Stimulated activated CD8-positive, alpha-beta memory T cell treated with anti-CD3 and anti-CD28 coated beads, Interleukin-4, amount 100 ng/mL, for 4 hours (primary cell): ENCODE results near the gene SCUBE1.
"Not testable (repeated sequence)": the region's sequence is repeated elsewhere in the genome, so short reads cannot be mapped to it uniquely, and the experiment has no call there.

Source experiments
- DNase-seq, 2 donors: peaks; one replicate each; pipeline ENCODE4 v3.0.0-alpha.2; 2020; ENCODE audit warnings: low read depth in 2 of 2, low spot score in 1 of 2

Gene SCUBE1

DNA sequence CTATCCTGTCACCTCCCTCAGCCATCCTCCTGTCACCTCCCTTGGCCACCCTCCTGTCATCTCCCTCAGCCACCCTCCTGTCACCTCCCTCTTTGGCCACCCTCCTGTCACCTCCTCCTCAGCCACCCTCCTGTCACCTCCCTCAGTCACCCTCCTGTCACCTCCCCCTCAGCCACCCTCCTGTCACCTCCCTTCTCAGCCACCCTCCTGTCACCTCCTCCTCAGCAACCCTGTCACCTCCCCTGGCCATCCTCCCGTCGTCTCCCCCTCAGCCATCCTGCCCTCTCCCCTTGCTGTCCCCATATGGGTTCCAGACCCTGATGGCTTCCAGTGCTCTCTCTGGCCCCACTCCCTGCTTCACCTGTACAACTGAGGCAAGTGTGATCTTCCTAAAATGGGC is 61.8 kb downstream of the SCUBE1 start:
- no peak for DNase-seq

DNA sequence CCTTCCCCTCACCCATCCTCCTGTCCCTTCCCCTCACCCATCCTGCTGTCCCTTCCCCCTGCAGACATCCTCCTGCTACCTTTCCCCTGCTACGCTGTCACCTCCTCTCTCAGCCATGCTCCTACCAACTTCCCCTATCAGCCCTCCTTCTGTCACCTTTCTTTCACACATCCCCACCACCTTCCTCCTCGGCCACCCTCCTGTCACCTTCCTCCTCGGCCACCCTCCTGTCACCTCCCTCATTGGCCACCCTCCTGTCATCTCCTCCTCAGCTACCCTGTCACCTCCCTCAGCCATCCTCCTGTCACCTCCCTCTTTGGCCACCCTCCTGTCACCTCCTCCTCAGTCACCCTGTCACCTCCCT is 62.7 kb downstream of the SCUBE1 start:
- DNase-seq: not testable (repeated sequence)

DNA sequence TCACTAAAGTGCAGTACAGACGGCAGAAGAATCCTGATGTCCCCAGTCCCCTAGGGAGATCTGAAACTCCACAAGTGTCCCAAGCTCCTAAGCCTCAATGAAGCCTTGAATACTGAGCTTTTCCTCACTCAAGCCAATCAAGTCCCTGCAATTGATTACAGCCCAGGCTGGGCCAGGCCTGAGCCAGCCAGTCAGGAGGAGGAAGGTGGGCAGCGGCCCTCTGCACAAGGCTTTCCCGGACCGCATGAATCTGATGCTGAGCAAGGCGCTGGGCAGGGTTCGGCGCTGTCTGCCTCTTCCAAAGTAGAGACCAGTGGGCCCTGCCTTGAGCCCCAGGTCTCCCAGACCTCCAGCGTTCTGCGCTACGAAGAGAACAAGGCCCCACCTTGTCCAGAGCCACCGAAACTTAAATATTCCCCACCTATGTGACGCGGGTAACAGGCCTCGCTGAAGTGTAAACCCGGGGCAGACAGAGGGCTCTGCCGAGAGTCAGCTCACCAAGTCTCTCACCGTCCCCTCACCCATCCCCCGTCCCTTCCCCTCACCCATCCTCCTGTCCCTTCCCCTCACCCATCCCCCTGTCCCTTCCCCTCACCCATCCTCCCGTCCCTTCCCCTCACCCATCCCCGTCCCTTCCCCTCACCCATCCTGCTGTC is 63.2 kb downstream of the SCUBE1 start:
- no peak for DNase-seq

DNA sequence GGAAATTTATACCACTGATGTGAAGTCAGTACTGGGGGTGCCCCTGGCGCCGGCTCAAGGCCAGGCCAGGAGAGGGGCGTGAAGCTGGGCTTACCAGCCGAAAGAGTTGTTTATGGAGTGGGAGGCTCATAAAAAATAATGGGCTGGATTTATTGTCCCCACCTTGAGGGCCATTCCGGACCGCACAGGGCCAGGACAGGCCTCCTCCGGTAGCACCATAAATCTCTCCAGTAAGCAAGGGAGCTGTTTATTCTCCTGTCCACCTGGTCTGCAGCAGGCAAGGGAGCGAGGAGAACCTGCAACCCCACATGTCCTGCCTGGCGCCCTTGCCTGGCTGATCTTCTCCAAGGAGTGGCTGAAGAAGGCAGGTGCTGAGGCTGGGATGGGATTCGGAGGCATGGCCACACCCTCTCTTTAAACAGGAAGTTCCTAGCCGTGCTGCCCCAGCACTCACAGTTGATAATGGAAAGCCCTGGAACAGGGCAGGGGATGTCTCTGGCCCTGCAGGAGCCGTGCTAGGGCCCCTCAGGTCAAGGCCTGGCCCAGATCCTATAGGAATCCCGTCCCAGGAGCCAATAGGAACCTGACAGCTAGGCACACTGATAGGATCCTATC is 65.1 kb downstream of the SCUBE1 start:
- DNase-seq: no peak

DNA sequence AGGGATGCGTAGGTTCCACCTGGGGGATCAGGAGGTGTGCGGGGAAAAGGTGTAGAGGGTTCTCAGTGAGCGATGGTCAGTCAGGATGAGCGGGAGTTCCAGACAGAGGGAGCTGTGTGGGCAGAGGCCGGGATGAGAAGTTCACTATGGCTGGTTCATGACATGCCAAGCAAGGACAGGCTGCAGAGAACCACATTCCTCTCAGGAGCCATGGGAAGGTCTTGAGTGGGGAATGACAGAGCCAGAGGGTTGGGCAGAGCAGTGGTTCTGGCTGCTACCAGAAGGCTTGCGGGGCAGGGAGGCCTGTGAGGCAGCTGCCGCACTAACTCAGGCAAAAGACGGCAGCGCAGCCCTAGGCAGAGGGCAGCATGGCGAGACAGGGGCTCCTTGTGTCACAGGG is 66.1 kb downstream of the SCUBE1 start:
- no peak for DNase-seq

DNA sequence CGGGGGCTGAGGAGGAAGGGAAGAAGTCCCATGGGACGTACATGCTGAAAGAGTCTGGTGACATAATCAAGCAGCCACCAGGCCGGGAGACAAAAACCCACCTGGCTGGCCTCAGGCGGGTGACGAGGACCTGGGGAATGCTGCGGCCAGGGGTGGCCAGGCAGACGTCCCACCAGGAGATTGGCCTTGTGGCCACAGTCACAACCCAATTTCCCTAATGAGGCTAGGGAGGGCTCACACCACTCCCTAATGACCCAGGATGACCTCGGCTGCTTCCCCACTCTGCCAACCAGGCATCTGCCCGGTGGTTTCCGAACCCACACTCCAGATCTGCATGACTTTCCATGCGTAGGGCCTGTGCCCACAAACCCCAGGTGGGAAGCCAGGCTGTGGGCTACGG is 66.9 kb downstream of the SCUBE1 start:
- DNase-seq: no peak

DNA sequence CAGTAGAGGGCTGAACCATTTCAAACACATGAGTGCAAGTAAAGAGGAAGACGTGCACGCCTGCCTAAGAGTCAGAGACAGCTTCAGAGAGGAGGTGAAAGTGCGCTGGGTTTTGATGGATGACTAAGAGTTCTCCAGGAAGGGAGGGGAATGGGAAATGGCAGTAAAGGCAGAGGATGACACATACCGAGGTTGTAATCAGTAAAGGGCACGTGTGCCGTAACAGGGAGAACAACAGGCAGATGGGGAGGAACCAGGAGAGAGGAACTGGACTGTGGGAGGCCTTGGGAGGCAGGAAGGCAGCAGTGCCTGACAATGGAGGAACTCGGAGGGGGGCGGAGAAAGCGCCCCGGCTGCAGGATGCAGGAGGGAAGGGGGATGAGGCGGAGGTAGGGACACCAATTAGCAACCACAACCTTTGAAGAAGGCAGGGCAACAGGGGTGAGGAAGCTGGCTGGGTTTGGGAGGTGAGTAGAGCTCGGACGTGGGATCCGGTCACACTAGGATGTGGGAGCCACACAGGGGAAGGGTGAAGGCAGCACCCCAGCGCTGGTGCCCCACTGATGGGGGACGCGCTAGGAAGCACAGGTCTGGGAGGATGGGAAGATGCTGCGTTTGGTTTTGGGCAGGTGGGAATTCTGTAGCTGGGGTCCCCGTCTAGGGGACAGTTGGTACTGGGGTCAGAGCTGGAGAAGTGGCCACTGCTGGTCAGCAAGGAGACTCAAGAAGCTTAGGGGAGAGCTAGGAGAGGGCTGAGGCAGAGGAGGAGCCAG is 67.4 kb downstream of the SCUBE1 start:
- DNase-seq: no peak

DNA sequence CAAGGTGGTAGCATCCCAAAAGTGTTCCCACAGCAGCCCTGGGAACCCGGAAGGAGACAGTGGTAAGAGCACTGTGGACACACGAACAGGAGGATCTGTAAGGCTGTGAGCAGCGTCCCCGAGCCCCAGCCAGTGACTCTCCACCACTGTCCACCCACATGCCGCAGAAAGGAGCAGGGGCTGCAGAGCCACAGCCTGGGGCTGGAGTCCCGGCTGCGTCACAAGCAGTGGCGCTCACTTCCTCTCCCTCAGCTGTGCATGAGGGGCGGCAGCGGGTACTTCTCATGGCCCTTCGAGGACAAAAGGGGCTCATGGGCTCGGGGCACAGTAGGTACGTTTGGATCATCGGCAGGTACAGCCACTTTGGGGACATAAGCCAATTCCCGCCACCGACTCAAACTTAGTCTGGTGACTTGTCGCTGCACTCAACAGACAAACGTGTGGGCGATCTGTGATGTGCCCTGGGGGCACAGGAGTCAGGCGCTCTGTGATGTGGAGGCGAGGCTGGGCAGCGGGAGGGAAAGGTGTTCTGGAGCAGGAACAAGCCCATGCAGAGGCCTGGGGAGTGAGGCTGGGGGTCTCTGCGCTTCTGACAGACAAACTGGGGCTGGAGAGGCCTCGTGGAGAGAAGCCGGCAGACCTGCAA is 68.5 kb downstream of the SCUBE1 start:
- no peak for DNase-seq

DNA sequence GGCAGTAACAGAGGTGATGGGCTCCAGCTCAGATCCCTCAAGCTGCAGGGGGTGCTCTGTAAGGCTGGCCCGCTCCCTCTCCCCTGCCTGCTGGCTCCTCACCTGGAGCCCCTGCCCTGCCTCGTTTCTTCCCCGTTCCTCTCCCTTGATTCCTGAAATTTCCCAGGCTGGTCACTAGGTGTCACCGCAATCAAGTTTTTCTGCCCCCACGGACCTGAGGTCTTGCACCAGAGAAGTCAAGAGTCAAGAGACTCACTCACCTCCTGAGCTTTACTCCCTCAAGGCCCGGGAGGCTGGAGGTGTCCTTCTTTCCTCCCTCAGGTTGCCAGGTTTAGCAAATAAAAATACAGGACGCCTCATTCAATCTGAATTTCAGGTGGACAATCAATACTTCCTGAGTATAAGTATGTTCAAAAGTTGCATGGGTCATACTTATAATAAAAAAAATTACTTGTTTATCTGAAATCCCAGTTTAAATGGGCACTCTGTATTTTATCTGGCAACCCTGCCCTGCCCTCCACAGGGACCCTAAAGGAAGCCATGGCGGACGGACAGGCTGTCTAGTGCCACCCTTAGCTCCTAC is 69.2 kb downstream of the SCUBE1 start:
- DNase-seq: no peak

DNA sequence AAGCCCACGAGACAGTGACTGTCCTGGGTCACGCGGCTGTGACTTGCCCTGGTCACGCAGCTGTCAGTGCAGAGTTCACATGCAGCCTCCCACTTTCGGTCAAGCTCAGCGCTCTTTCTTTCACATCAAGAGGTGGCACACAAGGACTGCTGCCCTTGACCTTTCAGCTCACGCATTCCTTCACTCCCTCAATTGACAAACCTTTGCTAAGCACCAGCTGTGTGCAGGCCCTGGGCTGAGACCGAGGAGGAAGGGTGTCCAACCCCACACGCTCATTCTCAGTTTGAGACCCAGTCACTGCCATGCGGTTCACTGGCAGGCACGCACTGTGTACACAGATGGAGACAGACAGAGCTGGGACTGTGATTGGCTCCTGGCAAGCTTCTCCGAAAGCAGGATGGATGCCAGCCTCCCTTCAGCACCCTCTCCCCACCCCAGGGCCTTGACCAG is 70.3 kb downstream of the SCUBE1 start:
- no peak for DNase-seq

DNA sequence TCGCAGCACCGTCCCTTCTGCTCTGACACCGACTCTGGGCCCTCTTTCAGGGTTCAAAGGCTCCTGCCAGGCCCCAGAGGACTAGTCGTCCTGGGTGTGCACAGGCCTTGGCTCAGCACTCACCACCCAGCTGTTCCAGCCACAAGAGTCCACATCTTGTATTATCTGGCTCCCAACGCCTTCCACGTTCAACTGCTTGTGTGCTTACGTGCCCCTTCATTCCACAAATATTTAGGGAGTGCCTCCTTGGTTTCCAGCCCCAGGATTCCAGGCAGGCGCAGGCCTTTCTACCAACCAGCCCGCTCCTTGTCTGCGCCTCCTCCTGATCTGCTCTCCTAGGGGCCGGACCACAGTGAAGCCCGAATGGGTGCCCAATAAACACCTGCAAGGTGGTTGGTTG is 70.9 kb downstream of the SCUBE1 start:
- no peak for DNase-seq

DNA sequence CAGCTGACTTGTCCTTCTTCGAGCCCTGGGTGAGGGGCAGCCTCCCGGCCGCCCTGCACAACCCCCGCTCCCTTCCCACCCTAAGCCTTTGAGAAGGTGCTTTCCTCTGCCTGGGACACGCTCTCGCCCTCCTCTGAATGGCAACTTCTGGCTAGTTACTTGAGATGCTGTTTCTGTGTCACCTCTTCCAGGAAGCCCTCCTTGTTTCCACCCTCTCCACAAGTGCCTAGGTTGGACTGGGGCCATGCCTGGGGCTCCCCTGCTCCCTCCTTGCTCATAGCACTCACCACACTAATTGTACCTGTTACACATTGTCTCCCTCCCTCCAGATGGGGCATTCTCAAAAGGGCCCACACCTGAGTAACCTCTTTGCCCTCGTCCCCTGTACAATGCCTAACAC is 72.2 kb downstream of the SCUBE1 start:
- DNase-seq: no peak

DNA sequence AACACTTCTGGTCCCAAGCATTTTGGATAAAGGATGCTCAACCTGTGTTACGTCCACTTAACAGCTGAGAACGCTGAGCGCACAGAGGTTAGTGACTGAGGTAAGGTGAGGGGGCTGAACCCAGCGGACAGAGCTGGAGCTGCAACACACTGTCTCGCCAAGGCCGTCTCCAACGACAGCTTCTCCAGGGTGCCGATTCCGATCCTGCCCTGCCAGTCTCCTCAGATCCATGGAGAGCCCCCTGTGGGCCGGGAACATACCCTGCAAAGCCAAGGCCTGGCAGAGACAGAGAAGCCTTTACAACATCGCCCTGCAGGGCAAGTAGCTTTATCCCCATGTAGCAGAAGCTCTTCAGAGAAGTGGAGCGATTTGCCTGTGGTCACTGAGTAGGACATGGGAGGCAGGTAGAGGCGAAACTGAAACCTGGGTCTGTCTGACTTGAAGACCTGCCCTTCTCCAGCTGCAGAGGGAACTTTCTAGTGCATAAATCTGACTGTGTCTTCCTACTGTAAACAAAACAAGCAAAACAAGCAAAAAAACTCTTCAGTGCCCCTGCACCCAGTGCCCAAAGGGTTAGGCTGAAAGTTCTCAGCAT is 72.8 kb downstream of the SCUBE1 start:
- DNase-seq: no peak

DNA sequence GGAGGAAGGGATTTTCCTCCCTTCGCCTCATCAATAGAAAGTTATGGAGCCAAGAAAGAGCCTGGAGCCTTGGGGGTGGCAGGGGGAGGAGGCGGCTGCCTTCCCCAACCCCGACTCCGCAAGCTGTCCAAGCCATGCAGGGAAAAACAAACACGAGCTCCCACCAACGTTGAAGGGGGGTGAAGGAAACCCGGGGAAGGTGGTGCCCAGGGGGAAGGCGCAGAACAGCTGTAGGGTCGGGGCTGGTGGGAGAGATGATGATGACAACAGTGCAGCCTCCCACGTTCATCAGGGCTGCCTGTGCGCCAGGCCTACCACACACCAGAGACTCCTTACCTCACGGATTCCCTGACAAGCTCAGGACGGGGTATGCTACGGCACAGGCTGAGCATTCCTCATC is 73.5 kb downstream of the SCUBE1 start:
- DNase-seq: no peak

DNA sequence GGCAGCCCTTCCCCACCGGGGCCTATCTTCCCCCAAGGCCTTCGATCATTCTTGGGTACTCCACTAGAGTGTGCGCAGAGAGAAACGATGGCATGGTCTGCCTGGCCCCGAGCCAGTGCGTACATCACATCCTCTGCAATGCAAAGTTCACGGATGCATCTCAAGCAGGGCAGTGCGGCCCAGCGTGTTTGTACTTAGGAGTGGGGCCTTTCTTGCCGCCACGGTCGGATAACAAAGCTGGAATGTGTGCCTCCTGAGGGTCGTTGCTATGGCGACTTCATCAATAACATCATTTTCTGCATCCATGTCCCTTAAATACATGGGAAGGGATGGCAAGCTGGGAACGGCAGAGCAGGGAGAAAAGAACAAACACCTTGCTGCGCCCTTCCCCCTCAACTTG is 73.9 kb downstream of the SCUBE1 start:
- DNase-seq: no peak

DNA sequence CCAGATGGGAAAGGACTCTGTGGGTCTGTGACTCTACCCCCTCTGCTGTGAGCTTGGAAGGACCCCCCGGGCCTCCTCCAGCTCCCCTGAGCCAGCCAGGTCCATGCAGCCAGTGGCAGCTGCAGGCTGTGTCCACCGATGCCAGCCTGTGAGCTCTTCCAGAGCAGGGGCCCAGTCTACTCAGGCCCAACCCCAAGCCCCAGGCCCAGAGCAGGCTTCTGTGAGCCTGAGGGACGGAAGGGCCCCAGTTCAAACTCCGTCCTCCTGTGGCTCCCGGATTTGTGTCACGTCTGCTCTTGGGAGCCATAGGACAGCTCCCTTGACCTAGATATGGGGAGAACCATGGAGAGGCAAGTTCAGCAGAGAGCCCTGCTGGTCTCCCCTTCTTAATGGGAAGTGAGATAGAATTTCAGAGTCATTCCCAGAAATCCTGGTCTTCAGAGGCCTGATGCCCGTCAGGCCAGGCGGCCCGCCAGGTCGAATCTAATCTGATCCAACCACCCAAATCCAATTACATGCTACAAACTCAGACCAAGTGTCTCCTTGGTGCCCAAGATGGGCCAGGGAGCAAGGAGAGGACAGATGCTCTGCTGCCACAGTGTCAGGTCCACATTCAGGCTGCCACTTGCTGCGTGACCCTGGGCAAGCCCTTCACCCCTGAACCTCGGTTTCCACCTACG is 75.1 kb downstream of the SCUBE1 start:
- no peak for DNase-seq

DNA sequence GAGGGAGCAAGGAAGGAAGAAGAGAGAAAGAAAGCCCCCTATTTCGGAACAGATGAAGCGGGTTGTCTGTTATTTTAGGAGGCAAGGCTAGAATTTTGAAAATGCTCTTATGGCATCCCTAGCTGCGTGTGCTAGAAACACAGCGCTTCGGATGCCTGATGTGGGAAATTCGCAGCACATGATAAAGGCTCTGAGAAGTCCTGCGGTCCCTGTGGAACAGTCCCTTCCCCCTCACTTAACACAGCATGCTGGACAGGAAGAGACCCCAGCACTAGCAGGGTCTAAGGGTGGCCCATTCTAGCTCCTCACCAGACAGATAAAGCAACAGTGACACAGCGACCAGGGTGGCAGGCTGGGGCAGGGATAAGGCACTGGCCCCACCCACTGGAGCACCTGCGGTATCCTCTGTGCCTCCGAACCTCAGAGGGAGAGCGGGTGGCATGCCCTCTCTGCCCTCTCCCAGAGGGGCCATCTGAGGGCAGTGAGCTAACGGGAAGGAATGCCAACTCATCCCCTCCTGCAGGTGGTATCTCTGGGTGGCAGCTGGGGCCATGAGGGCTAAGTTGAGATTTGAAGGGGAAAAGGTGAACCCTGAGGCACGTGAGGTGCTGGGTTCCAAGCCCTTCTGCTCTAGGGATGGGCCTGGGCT is 75.7 kb downstream of the SCUBE1 start:
- DNase-seq: no peak

DNA sequence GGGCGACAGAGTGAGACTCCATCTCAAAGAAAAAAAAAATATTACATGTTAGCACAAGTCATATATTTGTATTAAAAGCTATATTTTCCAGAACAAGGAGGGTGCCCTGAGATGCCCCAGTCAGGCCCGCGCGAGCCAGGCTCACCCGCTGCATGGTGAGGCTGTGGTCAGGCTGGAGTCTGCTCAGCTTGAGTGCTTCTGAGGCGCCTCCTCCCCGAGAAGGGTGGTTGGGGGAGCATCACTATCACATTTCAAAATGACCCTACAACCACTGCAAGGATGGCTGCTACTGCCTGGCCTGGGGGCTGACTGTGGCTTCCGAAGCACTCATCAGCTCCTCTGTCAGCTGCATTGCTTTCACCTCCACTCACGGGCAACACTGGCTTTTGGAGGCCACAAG is 77.1 kb downstream of the SCUBE1 start:
- DNase-seq: no peak

DNA sequence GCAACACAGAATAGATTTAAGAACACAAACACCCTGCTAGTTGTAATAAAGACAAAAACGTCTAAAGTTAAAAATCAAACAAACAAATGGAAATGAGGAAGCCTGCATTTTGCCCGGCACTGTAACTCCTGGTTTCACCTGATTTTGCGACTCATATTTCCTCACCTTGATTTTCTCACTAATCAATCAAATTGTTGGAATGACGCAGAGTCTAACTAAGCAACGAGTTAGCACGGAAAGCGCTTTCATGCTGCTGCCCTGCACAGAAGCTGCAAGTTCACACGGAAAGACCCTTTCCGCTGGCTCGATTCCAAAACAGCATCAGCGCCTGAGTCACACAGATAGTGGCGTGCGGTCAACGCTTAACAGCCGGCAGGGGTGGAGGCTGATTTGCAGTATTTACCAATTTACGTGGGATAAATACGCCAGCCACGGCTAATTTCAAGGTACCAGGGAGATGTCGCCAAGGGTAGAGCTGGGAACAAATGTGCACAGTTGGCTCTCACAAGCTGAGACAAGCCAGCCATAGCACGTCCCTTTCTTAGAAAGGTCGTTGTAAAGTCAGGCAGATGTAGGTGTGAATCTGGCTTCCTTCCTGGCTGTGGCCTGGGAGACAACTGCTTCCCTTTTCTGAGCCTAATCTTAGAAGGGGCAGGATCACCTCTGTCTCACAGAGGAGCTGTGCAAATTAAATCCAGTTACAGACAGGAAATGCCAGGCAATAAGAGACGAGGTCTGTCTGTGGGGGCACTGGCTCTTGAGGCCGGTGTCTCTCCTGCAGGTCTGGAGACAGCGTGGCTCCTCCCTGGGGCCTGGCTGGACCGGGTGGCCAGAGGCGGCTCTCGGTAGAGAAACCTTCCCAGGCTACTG is 79.3 kb downstream of the SCUBE1 start:
- peak; percentile 62 to 78 for DNase-seq
